ENCODE measurements around the gene STXBP3.

GRCh38 chr1:108785264-108785663 lies 38.8 kb downstream of the STXBP3 start:
- TF ChIP-seq POLR2AphosphoS5 (IDR thresholded peaks at IDR 0.05) (no peak), CTCF (IDR thresholded peaks at IDR 0.05 in 8 of 11, conservative IDR thresholded peaks at IDR 0.05 in 3 of 11) (no peak)

All from spleen (tissue), 7 donors.